ENCODE results near the gene MACROD1.

Gene MACROD1

DNA sequence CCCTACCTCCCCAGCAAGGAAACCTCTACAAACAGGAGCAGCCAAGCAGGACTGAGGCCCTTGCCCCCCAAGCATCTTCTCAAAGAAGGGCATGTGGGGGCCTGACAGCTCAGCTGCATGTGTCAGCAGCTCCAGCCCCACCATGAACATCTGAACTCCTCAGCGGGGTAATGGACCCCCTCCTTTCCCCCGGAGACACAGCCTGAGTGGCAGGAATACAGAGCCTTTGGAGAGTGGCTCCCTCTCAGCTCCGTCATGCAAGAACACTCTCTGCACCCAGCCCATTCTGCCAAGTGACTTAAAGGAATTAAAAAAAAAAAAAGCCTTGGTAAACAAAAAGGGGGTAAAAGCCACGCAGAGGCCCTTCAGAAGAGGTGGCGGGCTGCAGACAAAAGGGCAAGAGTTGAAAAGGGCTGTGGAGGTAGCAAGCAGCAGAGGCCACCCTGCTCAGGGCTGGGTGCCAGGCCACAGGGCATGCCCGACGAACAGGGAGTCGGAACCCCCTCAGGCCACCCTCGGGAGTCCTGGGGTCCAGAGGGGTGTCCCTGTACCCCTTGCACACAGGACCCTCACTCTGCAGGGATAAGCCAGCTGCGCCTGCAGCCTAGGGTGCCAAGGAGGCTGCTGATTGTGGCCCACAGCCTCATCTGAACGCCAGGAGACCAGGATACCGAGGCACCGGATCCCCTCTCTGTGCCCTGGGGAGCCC lies 62.5 kb downstream of the MACROD1 start:
- Histone ChIP-seq H3K9ac (ENCODE audit: low read length) (no peak overlapping the region), H3K4me3 (ENCODE audit: insufficient read depth, low read length, poor library complexity, severe bottlenecking) (no peak overlapping the region), H3K36me3 (ENCODE audit: low read length) (no peaks in the 10 kb centered on the region), H3K27me3 (ENCODE audit: low read length) (no peaks in the 10 kb centered on the region), H3K9me3 (ENCODE audit: insufficient read depth, low read length) (no peaks in the 10 kb centered on the region), H3K27ac (ENCODE audit: low read depth, low read length) (no peak overlapping the region), H3F3A (ENCODE audit: insufficient read depth) (no peaks in the 10 kb centered on the region), H2AFZ (ENCODE audit: low read depth, low read length, severe bottlenecking) (no peak overlapping the region), H3K79me2 (ENCODE audit: insufficient read depth, low read length) (no peaks in the 10 kb centered on the region), H3K4me2 (ENCODE audit: low read depth, low read length, poor library complexity, severe bottlenecking) (no peak overlapping the region), H3K9me2 (replicated peaks; ENCODE audit: insufficient read depth, low read length) (no peaks in the 10 kb centered on the region), H4K20me1 (ENCODE audit: low read depth, low read length) (no peaks in the 10 kb centered on the region)
- TF ChIP-seq EZH2phosphoT487 (conservative IDR thresholded peaks at IDR 0.05; ENCODE audit: low read length) (no peak), CTCF (IDR thresholded peaks at IDR 0.05; ENCODE audit: insufficient read depth, low read length, poor library complexity, severe bottlenecking) (no peak)

GRCh38 chr11:64102005-64102738 lies 63.7 kb downstream of the MACROD1 start:
- Histone ChIP-seq H3K4me3 (ENCODE audit: insufficient read depth, low read length, poor library complexity, severe bottlenecking) (no peak overlapping the region), H4K20me1 (ENCODE audit: low read depth, low read length) (no peaks in the 10 kb centered on the region), H2AFZ (ENCODE audit: low read depth, low read length, severe bottlenecking) (no peak overlapping the region), H3K9me2 (replicated peaks; ENCODE audit: insufficient read depth, low read length) (no peaks in the 10 kb centered on the region), H3K9ac (ENCODE audit: low read length) (no peak overlapping the region), H3K4me2 (ENCODE audit: low read depth, low read length, poor library complexity, severe bottlenecking) (no peak overlapping the region), H3K27me3 (ENCODE audit: low read length) (no peaks in the 10 kb centered on the region), H3K9me3 (ENCODE audit: insufficient read depth, low read length) (no peaks in the 10 kb centered on the region), H3K79me2 (ENCODE audit: insufficient read depth, low read length) (no peaks in the 10 kb centered on the region), H3K36me3 (ENCODE audit: low read length) (no peaks in the 10 kb centered on the region), H3K27ac (ENCODE audit: low read depth, low read length) (no peak overlapping the region), H3F3A (ENCODE audit: insufficient read depth) (no peaks in the 10 kb centered on the region)
- TF ChIP-seq CTCF (IDR thresholded peaks at IDR 0.05; ENCODE audit: insufficient read depth, low read length, poor library complexity, severe bottlenecking) (no peak), EZH2phosphoT487 (conservative IDR thresholded peaks at IDR 0.05; ENCODE audit: low read length) (no peak)

DNA sequence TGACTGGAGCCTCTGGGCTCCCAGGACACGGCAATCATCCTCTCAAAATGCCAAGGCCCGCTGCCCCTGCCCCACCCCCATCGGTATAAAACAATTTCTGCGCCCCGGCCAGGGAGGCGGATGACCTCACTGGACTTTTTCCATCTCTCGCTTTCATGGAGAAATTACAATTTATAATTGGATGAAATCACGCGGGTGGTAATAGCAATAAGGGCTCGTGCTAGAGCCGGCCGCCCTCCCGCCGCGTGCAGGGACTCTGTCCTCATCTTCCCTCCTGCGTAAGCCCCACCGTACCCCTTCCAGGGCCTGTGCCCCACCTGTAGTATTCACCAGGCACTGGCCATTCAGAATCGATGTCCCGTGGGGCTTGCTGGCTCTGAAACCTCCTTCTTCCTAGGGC lies 64.5 kb downstream of the MACROD1 start:
- H3K36me3 ChIP-seq (ENCODE audit: low read length), result no peaks in the 10 kb centered on the region
- H3K27ac ChIP-seq (ENCODE audit: low read depth, low read length), result no peak overlapping the region
- H3F3A ChIP-seq (ENCODE audit: insufficient read depth), result no peaks in the 10 kb centered on the region
- no peaks in the 10 kb centered on the region for H3K27me3 ChIP-seq (ENCODE audit: low read length)
- H2AFZ ChIP-seq (ENCODE audit: low read depth, low read length, severe bottlenecking), result no peak overlapping the region
- no peak overlapping the region for H3K9ac ChIP-seq (ENCODE audit: low read length)
- no peaks in the 10 kb centered on the region for H3K9me2 ChIP-seq (replicated peaks; ENCODE audit: insufficient read depth, low read length)
- H3K9me3 ChIP-seq (ENCODE audit: insufficient read depth, low read length), result no peaks in the 10 kb centered on the region
- no peak overlapping the region for H3K4me2 ChIP-seq (ENCODE audit: low read depth, low read length, poor library complexity, severe bottlenecking)
- no peaks in the 10 kb centered on the region for H4K20me1 ChIP-seq (ENCODE audit: low read depth, low read length)
- H3K4me3 ChIP-seq (ENCODE audit: insufficient read depth, low read length, poor library complexity, severe bottlenecking), result no peak overlapping the region
- no peaks in the 10 kb centered on the region for H3K79me2 ChIP-seq (ENCODE audit: insufficient read depth, low read length)
- TF ChIP-seq CTCF (IDR thresholded peaks at IDR 0.05; ENCODE audit: insufficient read depth, low read length, poor library complexity, severe bottlenecking) (no peak), EZH2phosphoT487 (conservative IDR thresholded peaks at IDR 0.05; ENCODE audit: low read length) (no peak)
